ENCODE results near the gene FBP1.

Gene FBP1

DNA sequence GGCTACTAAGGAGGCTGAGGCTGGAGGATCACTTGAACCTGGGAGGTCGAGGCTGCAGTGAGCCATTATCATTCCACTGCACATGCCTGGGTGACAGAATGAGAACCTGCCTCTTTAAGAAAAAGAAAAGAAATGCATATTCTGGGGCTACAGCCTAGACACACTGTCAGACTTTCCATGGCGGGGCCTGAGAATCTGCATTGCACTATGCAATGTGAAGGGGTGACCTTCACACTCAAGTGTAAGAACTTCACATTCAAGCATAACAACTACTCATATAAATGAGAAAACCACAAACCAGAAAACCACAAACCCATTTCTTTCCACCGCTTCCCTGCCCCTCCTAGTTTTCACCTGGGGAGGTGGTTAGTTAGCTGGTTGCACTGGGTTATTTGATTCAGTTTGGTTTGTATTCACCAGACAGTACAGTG is 27.7 kb downstream of the FBP1 start:
- no peak for TF ChIP-seq CTCF (IDR thresholded peaks at IDR 0.05; ENCODE audit: low read depth, low read length)
- DNase-seq = no peak
- H3K36me3 ChIP-seq = no peaks in the 10 kb centered on the region
- H3K27me3 ChIP-seq (ENCODE audit: insufficient read depth, low read depth, severe bottlenecking) = no peaks in the 10 kb centered on the region
- H3K4me3 ChIP-seq (ENCODE audit: low read depth, low read length) = no peak overlapping the region
- no peak overlapping the region for H3K27ac ChIP-seq
- H3K9me3 ChIP-seq (ENCODE audit: severe bottlenecking) = no peaks in the 10 kb centered on the region

- no peak for DNase-seq
- no peaks in the 10 kb centered on the region for H3K36me3 ChIP-seq
- no peak for TF ChIP-seq CTCF (IDR thresholded peaks at IDR 0.05; ENCODE audit: low read depth, low read length)
- no peaks in the 10 kb centered on the region for H3K9me3 ChIP-seq (ENCODE audit: severe bottlenecking)
- H3K27me3 ChIP-seq (ENCODE audit: insufficient read depth, low read depth, severe bottlenecking) = no peaks in the 10 kb centered on the region
- no peak overlapping the region for H3K27ac ChIP-seq
- H3K4me3 ChIP-seq (ENCODE audit: low read depth, low read length) = no peak overlapping the region
These were observed 29.1 kb downstream of the FBP1 start for GRCh38 chr9:94610181-94610606.

GRCh38 chr9:94607423-94607691 is 32.0 kb downstream of the FBP1 start:
- Histone ChIP-seq H3K27ac (no peak overlapping the region), H3K27me3 (ENCODE audit: insufficient read depth, low read depth, severe bottlenecking) (no peaks in the 10 kb centered on the region)
- no peak for TF ChIP-seq CTCF (IDR thresholded peaks at IDR 0.05; ENCODE audit: low read depth, low read length)

GRCh38 chr9:94606646-94607422 is 32.5 kb downstream of the FBP1 start:
- H3K27me3 ChIP-seq (ENCODE audit: insufficient read depth, low read depth, severe bottlenecking) = no peaks in the 10 kb centered on the region
- no peaks in the 10 kb centered on the region for H3K36me3 ChIP-seq
- DNase-seq = no peak
- TF ChIP-seq CTCF (IDR thresholded peaks at IDR 0.05; ENCODE audit: low read depth, low read length) = no peak
- no peaks in the 10 kb centered on the region for H3K9me3 ChIP-seq (ENCODE audit: severe bottlenecking)
- H3K27ac ChIP-seq = no peak overlapping the region
- no peak overlapping the region for H3K4me3 ChIP-seq (ENCODE audit: low read depth, low read length)

More at GRCh38 chr9:94607423-94607691, 32.0 kb downstream of the FBP1 start:
- Histone ChIP-seq H3K4me3 (ENCODE audit: low read depth, low read length) (no peak overlapping the region), H3K36me3 (no peaks in the 10 kb centered on the region), H3K9me3 (ENCODE audit: severe bottlenecking) (no peaks in the 10 kb centered on the region)
- DNase-seq = no peak

DNA sequence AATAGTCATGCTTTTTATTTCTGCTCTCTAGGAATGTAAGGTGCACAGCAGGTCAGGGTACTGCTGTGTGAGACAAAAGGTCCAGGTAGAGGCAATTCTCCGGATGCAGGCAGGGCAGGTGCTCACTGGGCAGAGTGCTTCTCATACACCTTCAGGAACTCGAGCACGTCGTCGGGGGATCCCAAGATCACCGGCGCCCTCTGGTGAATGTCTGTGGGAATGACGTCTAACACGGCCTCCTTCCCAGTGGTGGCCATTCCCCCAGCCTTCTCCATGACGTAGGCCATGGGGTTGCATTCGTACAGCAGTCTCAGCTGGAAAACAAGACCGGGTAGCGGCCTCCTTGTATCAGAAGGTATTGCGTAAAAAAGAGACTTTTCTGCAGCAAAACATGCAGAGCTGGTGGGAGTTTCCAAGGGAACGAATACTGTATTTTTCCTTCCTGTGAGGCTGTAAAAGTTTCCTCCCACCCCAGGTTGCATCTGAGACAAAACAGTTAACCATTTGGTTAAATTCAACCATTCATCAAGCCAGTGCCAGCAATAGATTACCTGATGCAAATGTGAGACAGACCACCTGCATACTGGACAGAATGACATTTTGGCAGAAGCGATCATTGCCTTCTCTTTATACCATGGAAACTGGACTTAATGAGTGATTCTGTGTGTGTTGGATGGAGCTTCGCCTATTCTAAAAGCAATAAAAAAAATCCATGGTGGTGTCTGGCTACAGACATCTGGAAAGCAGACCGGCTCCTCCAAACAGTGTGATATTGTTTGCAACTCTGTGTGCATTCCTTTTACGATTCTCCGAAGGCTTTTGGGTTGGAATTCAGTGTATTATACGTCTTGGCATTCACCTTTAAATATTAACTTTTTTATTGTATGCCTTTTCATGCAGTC is 35.8 kb downstream of the FBP1 start:
- H3K4me3 ChIP-seq (ENCODE audit: low read depth, low read length) = no peak overlapping the region
- no peaks in the 10 kb centered on the region for H3K9me3 ChIP-seq (ENCODE audit: severe bottlenecking)
- peak; percentile 84 for DNase-seq
- H3K27ac ChIP-seq = no peak overlapping the region
- H3K36me3 ChIP-seq = no peaks in the 10 kb centered on the region
- H3K27me3 ChIP-seq (ENCODE audit: insufficient read depth, low read depth, severe bottlenecking) = no peaks in the 10 kb centered on the region
- peak; percentile 97 for TF ChIP-seq CTCF (IDR thresholded peaks at IDR 0.05; ENCODE audit: low read depth, low read length)

All from WERI-Rb-1 (cell line).